Measurements from ENCODE around the gene VPS16.
"Not testable (repeated sequence)": the region's sequence is repeated elsewhere in the genome, so short reads cannot be mapped to it uniquely, and the experiment has no call there.

DNA sequence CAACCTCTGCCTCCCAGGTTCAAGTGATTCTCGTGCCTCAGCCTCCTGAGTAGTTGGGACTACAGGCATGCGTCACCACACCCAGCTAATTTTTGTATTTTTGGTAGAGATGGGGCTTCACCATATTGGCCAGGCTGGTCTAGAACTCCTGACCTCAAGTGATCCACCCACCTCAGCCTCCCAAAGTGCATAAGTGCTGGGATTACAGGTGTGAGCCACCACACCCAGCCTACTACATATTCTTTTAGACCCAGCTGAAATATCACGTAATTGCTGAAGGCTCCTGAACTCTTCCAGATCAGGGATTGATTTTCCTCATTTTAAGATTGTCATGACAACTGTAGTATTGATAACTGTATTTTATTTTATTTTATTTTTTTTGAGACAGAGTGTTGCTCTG is 54.6 kb downstream of the VPS16 start:
- TF ChIP-seq, protein P1, sequence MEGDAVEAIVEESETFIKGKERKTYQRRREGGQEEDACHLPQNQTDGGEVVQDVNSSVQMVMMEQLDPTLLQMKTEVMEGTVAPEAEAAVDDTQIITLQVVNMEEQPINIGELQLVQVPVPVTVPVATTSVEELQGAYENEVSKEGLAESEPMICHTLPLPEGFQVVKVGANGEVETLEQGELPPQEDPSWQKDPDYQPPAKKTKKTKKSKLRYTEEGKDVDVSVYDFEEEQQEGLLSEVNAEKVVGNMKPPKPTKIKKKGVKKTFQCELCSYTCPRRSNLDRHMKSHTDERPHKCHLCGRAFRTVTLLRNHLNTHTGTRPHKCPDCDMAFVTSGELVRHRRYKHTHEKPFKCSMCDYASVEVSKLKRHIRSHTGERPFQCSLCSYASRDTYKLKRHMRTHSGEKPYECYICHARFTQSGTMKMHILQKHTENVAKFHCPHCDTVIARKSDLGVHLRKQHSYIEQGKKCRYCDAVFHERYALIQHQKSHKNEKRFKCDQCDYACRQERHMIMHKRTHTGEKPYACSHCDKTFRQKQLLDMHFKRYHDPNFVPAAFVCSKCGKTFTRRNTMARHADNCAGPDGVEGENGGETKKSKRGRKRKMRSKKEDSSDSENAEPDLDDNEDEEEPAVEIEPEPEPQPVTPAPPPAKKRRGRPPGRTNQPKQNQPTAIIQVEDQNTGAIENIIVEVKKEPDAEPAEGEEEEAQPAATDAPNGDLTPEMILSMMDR (IDR thresholded peaks at IDR 0.05; ENCODE audit: low read depth, low read length, missing input control): not testable (repeated sequence)
- TF ChIP-seq, protein P2, sequence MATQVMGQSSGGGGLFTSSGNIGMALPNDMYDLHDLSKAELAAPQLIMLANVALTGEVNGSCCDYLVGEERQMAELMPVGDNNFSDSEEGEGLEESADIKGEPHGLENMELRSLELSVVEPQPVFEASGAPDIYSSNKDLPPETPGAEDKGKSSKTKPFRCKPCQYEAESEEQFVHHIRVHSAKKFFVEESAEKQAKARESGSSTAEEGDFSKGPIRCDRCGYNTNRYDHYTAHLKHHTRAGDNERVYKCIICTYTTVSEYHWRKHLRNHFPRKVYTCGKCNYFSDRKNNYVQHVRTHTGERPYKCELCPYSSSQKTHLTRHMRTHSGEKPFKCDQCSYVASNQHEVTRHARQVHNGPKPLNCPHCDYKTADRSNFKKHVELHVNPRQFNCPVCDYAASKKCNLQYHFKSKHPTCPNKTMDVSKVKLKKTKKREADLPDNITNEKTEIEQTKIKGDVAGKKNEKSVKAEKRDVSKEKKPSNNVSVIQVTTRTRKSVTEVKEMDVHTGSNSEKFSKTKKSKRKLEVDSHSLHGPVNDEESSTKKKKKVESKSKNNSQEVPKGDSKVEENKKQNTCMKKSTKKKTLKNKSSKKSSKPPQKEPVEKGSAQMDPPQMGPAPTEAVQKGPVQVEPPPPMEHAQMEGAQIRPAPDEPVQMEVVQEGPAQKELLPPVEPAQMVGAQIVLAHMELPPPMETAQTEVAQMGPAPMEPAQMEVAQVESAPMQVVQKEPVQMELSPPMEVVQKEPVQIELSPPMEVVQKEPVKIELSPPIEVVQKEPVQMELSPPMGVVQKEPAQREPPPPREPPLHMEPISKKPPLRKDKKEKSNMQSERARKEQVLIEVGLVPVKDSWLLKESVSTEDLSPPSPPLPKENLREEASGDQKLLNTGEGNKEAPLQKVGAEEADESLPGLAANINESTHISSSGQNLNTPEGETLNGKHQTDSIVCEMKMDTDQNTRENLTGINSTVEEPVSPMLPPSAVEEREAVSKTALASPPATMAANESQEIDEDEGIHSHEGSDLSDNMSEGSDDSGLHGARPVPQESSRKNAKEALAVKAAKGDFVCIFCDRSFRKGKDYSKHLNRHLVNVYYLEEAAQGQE (IDR thresholded peaks at IDR 0.05): not testable (repeated sequence)
- TF ChIP-seq TAF1 (conservative IDR thresholded peaks at IDR 0.05): not testable (repeated sequence)
